ENCODE data around the gene METTL4. TPM values are rescaled to one million over a fixed set of nuclear protein-coding genes. Genes with fewer than 3 reads are reported as not detected.

METTL4 gene
- total and polyA plus RNA-seq, 2 of the 8 experiments (the other 6 are each of a cell fraction or from before 2014, with no cell fraction given): 8.5 to 11.5 TPM

- Histone ChIP-seq H3K4ac (replicated peaks; ENCODE audit: insufficient read length, low read depth, low read length) (no peak overlapping the region), H3K4me2 (ENCODE audit: insufficient read depth in 1 of 2, low read depth in 2 of 2, low read length in 2 of 2) (no peak overlapping the region), H3K18ac (ENCODE audit: extremely low read depth, low read length) (no peak overlapping the region), H3K27me3 (replicated peaks in 1 of 4; ENCODE audit: control insufficient read depth in 3 of 4, extremely low read depth in 1 of 4, insufficient read depth in 3 of 4, low read length in 3 of 4) (no peaks in the 10 kb centered on the region), H2AFZ (ENCODE audit: low read length) (no peak overlapping the region), H3K79me1 (ENCODE audit: low read depth, low read length) (no peaks in the 10 kb centered on the region), H4K20me1 (replicated peaks in 1 of 2; ENCODE audit: control insufficient read depth in 1 of 2, insufficient read depth in 2 of 2, low read length in 2 of 2) (no peaks in the 10 kb centered on the region), H2BK12ac (ENCODE audit: low read depth, low read length) (no peak overlapping the region), H4K91ac (replicated peaks; ENCODE audit: insufficient read length, low read length) (no peak overlapping the region), H2BK5ac (ENCODE audit: low read depth, low read length) (no peak overlapping the region), H3K36me3 (ENCODE audit: control insufficient read depth in 2 of 4, insufficient read depth in 4 of 4, low read length in 3 of 4) (no peaks in the 10 kb centered on the region), H3K4me3 (ENCODE audit: extremely low read depth in 1 of 4, insufficient read depth in 2 of 4, low read depth in 3 of 4, low read length in 4 of 4) (no peak overlapping the region), H3K4me1 (replicated peaks in 1 of 4; ENCODE audit: control insufficient read depth in 3 of 4, insufficient read depth in 4 of 4, low read length in 3 of 4) (no peaks in the 10 kb centered on the region), H2AK5ac (ENCODE audit: low read depth, low read length) (no peak overlapping the region), H2BK120ac (replicated peaks; ENCODE audit: low read depth, low read length) (no peak overlapping the region), H4K8ac (ENCODE audit: extremely low read depth, insufficient read depth, low read length) (no peak overlapping the region), H3K14ac (ENCODE audit: insufficient read length) (no peak overlapping the region), H4K5ac (ENCODE audit: insufficient read length, low read depth, low read length) (no peak overlapping the region), H3K27ac (ENCODE audit: low read depth, low read length) (no peak overlapping the region), H3K56ac (replicated peaks; ENCODE audit: insufficient read length, low read depth, low read length) (no peak overlapping the region), H3K9ac (replicated peaks in 1 of 4; ENCODE audit: extremely low read depth in 1 of 4, low read depth in 3 of 4, low read length in 3 of 4) (no peak overlapping the region), H3K9me3 (ENCODE audit: insufficient read depth in 2 of 2, low read depth in 1 of 2, low read length in 1 of 2) (no peaks in the 10 kb centered on the region), H2BK15ac (ENCODE audit: low read length) (no peak overlapping the region), H3K79me2 (ENCODE audit: control insufficient read depth in 1 of 2, insufficient read depth in 2 of 2, low read length in 2 of 2) (no peaks in the 10 kb centered on the region), H3K23me2 (ENCODE audit: low read depth, low read length) (no peaks in the 10 kb centered on the region), H2BK20ac (ENCODE audit: low read length) (no peak overlapping the region), H3K23ac (ENCODE audit: insufficient read length) (no peak overlapping the region)
- DNase-seq (ENCODE audit: low read depth in 1 of 2, low spot score in 2 of 2): no peak
- 86% methylated on average over 1 of the region's 1 CpG; no CpG with 5 or more reads in 1 of the 2 experiments for WGBS, 2 experiments (ENCODE audit: extremely low coverage in 1 of 2, insufficient coverage in 1 of 2, insufficient read length in 1 of 2, insufficient replicate concordance in 2 of 2, low coverage in 1 of 2, low lambda C conversion rate in 2 of 2, missing lambda C conversion rate in 1 of 2)
- no peak for FAIRE-seq
- POLR2A ChIA-PET (ENCODE audit: partially characterized antibody): no interaction called here
- CTCF ChIA-PET (ENCODE audit: partially characterized antibody): no interaction called here
- TF ChIP-seq RAD21 (IDR thresholded peaks at IDR 0.05 in 1 of 2, conservative IDR thresholded peaks at IDR 0.05 in 1 of 2; ENCODE audit: low read depth in 2 of 2, low read length in 2 of 2) (no peak), GTF2F1 (IDR thresholded peaks at IDR 0.05; ENCODE audit: borderline replicate concordance, low read depth, low read length) (no peak), HDAC6 (IDR thresholded peaks at IDR 0.05; ENCODE audit: low read depth, low read length) (no peak), SP1 (IDR thresholded peaks at IDR 0.05; ENCODE audit: low read depth, low read length) (no peak), SUZ12 (IDR thresholded peaks at IDR 0.05; ENCODE audit: low read length) (no peak), ASH2L (IDR thresholded peaks at IDR 0.05; ENCODE audit: low read length) (no peak), BRCA1 (IDR thresholded peaks at IDR 0.05; ENCODE audit: low read depth, low read length) (no peak), FOSL1 (IDR thresholded peaks at IDR 0.05; ENCODE audit: insufficient read depth, low read depth, low read length) (no peak), GABPA (IDR thresholded peaks at IDR 0.05; ENCODE audit: borderline replicate concordance, insufficient read depth, low read length) (no peak), BACH1 (IDR thresholded peaks at IDR 0.05; ENCODE audit: low read length) (no peak), ATF2 (IDR thresholded peaks at IDR 0.05; ENCODE audit: low read length) (no peak), POU5F1 (IDR thresholded peaks at IDR 0.05; ENCODE audit: low read depth, low read length) (no peak), EP300 (IDR thresholded peaks at IDR 0.05; ENCODE audit: borderline replicate concordance in 1 of 2, low read depth in 2 of 2, low read length in 2 of 2) (no peak)
Measured at GRCh38 chr18:2502880-2503279, 68.4 kb downstream of the METTL4 start.

Measured in H1 (cell line).